HepG2 (cell line): ENCODE measurements around the gene PA2G4. TPM values are rescaled to one million over a fixed set of nuclear protein-coding genes. Genes with fewer than 3 reads are reported as not detected.

Experiments used
- ATM ChIP-seq: fragments of 450-650 bp; IDR thresholded peaks from 2 replicates; pipeline ENCODE4 v1.7.1; 2017; ENCODE audit warnings: mild to moderate bottlenecking, borderline replicate concordance
- CBX5 ChIP-seq: sonication (generic); formaldehyde crosslinking; IDR thresholded peaks from 2 replicates; pipeline ENCODE4 v1.4.0; 2020; ENCODE audit warnings: missing genetic modification reagents, borderline replicate concordance
- CHCHD3 ChIP-seq: sonication (generic); formaldehyde crosslinking; IDR thresholded peaks from 2 replicates; pipeline ENCODE4 v1.8.0; 2022; ENCODE audit warnings: mild to moderate bottlenecking, missing genetic modification reagents, moderate library complexity
- DPF2 ChIP-seq: sonication (generic); formaldehyde crosslinking; IDR thresholded peaks from 2 replicates; pipeline ENCODE4 v1.4.0; 2020; ENCODE audit warnings: mild to moderate bottlenecking, low read depth, missing genetic modification reagents, borderline replicate concordance
- ERF ChIP-seq: IDR thresholded peaks from 2 replicates; pipeline ENCODE4 v1.6.1; 2018; ENCODE audit warnings: missing biosample characterization, missing genetic modification reagents
- FOXM1 ChIP-seq: sonication (generic); formaldehyde crosslinking; IDR thresholded peaks from 2 replicates; pipeline ENCODE4 v1.5.0; 2020; ENCODE audit warnings: missing genetic modification reagents
- HIVEP1 ChIP-seq: sonication (generic); formaldehyde crosslinking; IDR thresholded peaks from 2 replicates; pipeline ENCODE4 v1.4.0; 2020; ENCODE audit warnings: mild to moderate bottlenecking, missing genetic modification reagents
- HNF4A ChIP-seq: sonication (generic); formaldehyde crosslinking; IDR thresholded peaks from 2 replicates; pipeline ENCODE4 v1.4.0; 2020; ENCODE audit warnings: missing genetic modification reagents
- HOXA9 ChIP-seq: sonication (generic); formaldehyde crosslinking; IDR thresholded peaks from 2 replicates; pipeline ENCODE4 v1.8.1; 2022; ENCODE audit warnings: missing genetic modification reagents, mild to moderate bottlenecking, moderate library complexity, borderline replicate concordance
- JARID2 ChIP-seq: sonication (generic); formaldehyde crosslinking; IDR thresholded peaks from 2 replicates; pipeline ENCODE4 v1.8.1; 2023; ENCODE audit warnings: missing genetic modification reagents, inconsistent platforms; ENCODE audit not compliant: insufficient replicate concordance
- KDM4B ChIP-seq: sonication (generic); formaldehyde crosslinking; IDR thresholded peaks from 2 replicates; pipeline ENCODE4 v1.4.0; 2020; ENCODE audit warnings: missing genetic modification reagents
- LRRFIP1 ChIP-seq: sonication (generic); formaldehyde crosslinking; conservative IDR thresholded peaks from 2 replicates; pipeline ENCODE4 v1.4.0; 2020; ENCODE audit warnings: missing genetic modification reagents
- MTA1 ChIP-seq: sonication (generic); formaldehyde crosslinking; IDR thresholded peaks from 2 replicates; pipeline ENCODE4 v1.4.0; 2020; ENCODE audit warnings: missing genetic modification reagents, mild to moderate bottlenecking, borderline replicate concordance
- NFIC ChIP-seq: IDR thresholded peaks from 2 replicates; pipeline ENCODE4 v1.6.1; 2012; ENCODE audit warnings: mild to moderate bottlenecking, low read length, inconsistent platforms
- NR3C1 ChIP-seq: sonication (generic); formaldehyde crosslinking; IDR thresholded peaks from 2 replicates; pipeline ENCODE4 v1.4.0; 2020; ENCODE audit warnings: missing genetic modification reagents
- RARA ChIP-seq: IDR thresholded peaks from 2 replicates; pipeline ENCODE4 v1.6.1; 2016; ENCODE audit warnings: missing genetic modification reagents, missing compliant biosample characterization
- TFE3 ChIP-seq: IDR thresholded peaks from 2 replicates; pipeline ENCODE4 v1.6.1; 2016
- TOPORS ChIP-seq: sonication (generic); formaldehyde crosslinking; IDR thresholded peaks from 2 replicates; pipeline ENCODE4 v1.8.0; 2023; ENCODE audit warnings: mild to moderate bottlenecking, missing genetic modification reagents
- YEATS2 ChIP-seq: sonication (generic); formaldehyde crosslinking; IDR thresholded peaks from 2 replicates; pipeline ENCODE4 v1.4.0; 2020; ENCODE audit warnings: missing genetic modification reagents, borderline replicate concordance
- ZIK1 ChIP-seq: sonication (generic); formaldehyde crosslinking; IDR thresholded peaks from 2 replicates; pipeline ENCODE4 v1.5.0; 2020; ENCODE audit warnings: mild to moderate bottlenecking, low read depth, missing genetic modification reagents, borderline replicate concordance
- ZNF331 ChIP-seq: sonication (generic); formaldehyde crosslinking; IDR thresholded peaks from 2 replicates; pipeline ENCODE4 v1.4.0; 2020; ENCODE audit warnings: missing genetic modification reagents
- ZNF557 ChIP-seq: sonication (generic); formaldehyde crosslinking; IDR thresholded peaks from 2 replicates; pipeline ENCODE4 v1.4.0; 2020; ENCODE audit warnings: missing genetic modification reagents
- ZNF574 ChIP-seq: sonication (generic); formaldehyde crosslinking; IDR thresholded peaks from 2 replicates; pipeline ENCODE4 v1.4.0; 2020; ENCODE audit warnings: missing genetic modification reagents
- ZUFSP ChIP-seq: sonication (generic); formaldehyde crosslinking; IDR thresholded peaks from 2 replicates; pipeline ENCODE4 v1.9.0; 2021; ENCODE audit warnings: missing genetic modification reagents, mild to moderate bottlenecking, borderline replicate concordance
- polyA plus RNA-seq, 8 experiments: library from polyadenylated mRNA; depleted of rRNA in 3 of 8; stranded (reverse) in 7 of 8; unstranded in 1 of 8; fragments of >200 nt; fragmentation: Illumina TruSeq in 4 of 8; extraction: Trizol in 4 of 8; gene quantifications; 2 replicates each; pipeline versions ENCODE4 v1.2.1 to v1.2.3, GENCODE V29; 2011 to 2016; ENCODE audit warnings: low read depth in 4 of 8, missing spikeins in 1 of 8, mixed read lengths in 1 of 8; ENCODE audit not compliant: insufficient read depth in 1 of 8
- total RNA-seq, 5 experiments: library from RNA; depleted of rRNA; stranded (reverse); fragments of >200 nt; fragmentation: Illumina TruSeq; extraction: Trizol; gene quantifications; 2 replicates each; pipeline ENCODE4 v1.2.3, GENCODE V29; 2016; ENCODE audit warnings: low read depth in 1 of 5

Gene PA2G4
- total and polyA plus RNA-seq, 2 of the 13 experiments (the other 11 are each of a cell fraction or from before 2014, with no cell fraction given) = 147 to 240 TPM

GRCh38 chr12:56119361-56119796 is 15.0 kb downstream of the PA2G4 start (continued):
- no peak for TF ChIP-seq NFIC
- peak; percentile 69 for TF ChIP-seq ZNF574 (CRISPR knock-in tag)
- 0 out of 2 replicates have a peak, but pooled peaks have one; percentile 35 for TF ChIP-seq ZNF331
- TF ChIP-seq ATM = no peak
- TF ChIP-seq ZNF557 = 0 out of 2 replicates have a peak, but pooled peaks have one; percentile 33
- 0 out of 2 replicates have a peak, but pooled peaks have one; percentile 63 for TF ChIP-seq TFE3 (CRISPR knock-in tag)
- TF ChIP-seq CBX5 (CRISPR knock-in tag) = no peak
- no peak for TF ChIP-seq CHCHD3 (CRISPR knock-in tag)
- no peak for TF ChIP-seq ZUFSP (CRISPR knock-in tag)
- TF ChIP-seq HIVEP1 (CRISPR knock-in tag) = no peak
- TF ChIP-seq HNF4A (CRISPR knock-in tag) = peak; percentile 25
- TF ChIP-seq JARID2 (CRISPR knock-in tag) = no peak
- no peak for TF ChIP-seq HOXA9 (CRISPR knock-in tag)
- no peak for TF ChIP-seq NR3C1 (CRISPR knock-in tag)
- TF ChIP-seq FOXM1 = no peak
- TF ChIP-seq KDM4B (CRISPR knock-in tag) = no peak
- TF ChIP-seq DPF2 = no peak
- 0 out of 2 replicates have a peak, but pooled peaks have one; percentile 19 for TF ChIP-seq ERF (CRISPR knock-in tag)
- no peak for TF ChIP-seq LRRFIP1 (CRISPR knock-in tag)
- no peak for TF ChIP-seq TOPORS (CRISPR knock-in tag)
- peak; percentile 54; the same call in 1 of the 2 replicates for TF ChIP-seq RARA (CRISPR knock-in tag)
- 0 out of 2 replicates have a peak, but pooled peaks have one; percentile 17 for TF ChIP-seq YEATS2 (CRISPR knock-in tag)
- TF ChIP-seq ZIK1 (CRISPR knock-in tag) = no peak
- TF ChIP-seq MTA1 (CRISPR knock-in tag) = no peak
